Measurements from ENCODE around the gene PIR.
A peak's percentile ranks its signal among the peaks of the same experiment; 100 is the strongest.

Gene PIR

DNA sequence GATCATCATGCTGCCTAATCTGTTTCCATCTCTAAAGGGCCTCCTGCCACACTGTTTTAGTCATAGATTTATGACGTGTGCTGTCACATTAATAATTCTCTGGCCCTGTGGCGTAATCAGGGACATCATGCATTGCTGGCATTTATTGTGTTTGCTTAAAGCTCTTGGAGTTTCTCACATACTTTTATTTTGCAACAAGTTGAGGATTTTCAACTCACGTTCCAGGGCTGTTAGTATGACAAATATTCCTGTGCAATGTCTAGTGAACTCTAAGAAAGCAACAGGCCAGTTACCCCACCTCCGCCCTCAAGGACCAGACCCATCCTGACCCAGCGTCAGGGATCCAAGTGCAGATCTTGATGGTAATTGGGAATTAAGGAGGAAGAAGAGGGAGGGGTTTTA lies 150.1 kb downstream of the PIR start:
- no peak for DNase-seq

DNA sequence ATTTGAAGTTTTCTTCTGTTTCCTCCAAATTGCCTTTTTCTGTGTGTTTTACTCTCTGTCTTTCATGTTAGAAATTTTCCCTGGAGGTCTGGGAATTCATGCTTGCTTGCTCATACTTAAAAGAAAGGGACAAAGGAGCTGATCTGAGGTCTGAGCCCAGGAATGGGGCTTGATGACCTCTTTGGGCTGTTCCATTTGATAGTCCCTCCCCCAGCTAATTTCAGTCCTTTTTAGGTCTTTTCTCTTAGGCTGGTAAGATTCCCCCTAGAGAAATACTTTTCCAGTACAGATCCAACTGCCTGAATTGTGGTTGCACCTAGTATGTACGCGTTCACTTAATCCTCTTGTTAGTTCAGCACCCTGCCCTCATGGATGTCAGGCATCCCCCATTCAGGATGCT lies 152.3 kb downstream of the PIR start:
- DNase-seq: no peak

DNA sequence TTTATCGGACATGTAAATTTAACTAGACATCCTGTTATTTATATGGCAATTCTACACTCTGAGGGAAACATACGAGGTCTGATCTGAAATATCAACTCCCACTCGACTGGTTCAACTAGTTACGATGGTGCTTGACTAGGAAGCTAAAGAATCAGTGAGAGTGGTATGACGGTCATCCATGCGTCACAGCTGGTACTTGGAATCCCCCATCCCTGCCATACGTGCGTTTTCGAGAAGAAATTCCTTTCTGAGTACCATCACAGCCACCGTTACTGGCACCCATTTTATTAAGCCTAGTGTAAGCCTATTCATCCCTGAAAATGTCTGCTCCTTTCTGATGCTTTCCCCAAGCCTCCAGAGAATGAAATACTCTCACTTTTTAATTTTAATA lies 157.1 kb downstream of the PIR start:
- DNase-seq: no peak

DNA sequence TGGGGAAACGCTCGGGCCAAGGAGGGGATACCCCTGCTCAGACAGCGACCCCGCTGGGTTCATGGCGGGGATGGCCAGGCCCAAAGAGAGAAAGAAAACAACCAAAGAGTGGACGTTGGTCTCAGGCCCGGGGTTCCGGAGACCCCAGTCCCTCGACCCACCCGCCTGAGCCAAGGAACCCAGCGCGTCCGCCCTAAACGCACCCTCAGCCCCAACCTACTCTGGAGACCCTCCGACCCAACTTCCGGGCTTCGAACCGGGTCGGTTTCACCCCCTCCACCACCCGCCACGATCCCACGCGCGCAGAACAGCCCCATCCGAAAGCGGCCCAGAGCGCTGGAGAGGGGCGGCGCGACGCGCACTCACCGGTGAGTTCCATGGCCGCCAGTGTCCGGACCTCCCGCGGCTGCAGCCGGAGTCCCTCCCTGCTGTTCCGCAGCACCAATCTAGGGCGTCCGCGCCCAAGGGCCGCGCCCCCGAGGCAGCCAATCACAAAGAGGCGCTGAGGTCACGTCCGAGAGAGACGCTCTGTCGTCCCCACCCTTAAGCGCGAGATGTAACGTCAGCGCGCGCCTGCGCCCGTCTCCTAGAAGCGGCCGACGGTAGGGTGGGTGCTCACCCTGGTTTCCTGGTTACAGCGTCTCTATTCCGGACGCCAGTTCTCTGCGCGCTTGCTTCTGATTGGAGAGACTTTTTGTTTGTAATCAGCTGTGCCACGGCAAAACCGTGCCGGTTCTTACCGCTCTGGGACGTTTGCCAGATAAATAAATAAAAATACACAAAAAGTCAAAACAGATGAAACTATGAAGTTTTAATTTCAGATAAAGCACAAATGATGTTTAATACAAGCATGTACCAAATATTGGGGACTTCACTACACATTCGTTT lies 157.8 kb downstream of the PIR start, which contains the start of gene PIGA:
Gene PIGA (minus strand): TSS at position 389 of the 888 bp plus-strand sequence. CDS start 3,593 bp downstream, outside the sequence.
- DNase-seq: peak; percentile 80
